ENCODE results near the gene MED12L. TPM values are rescaled to one million over a fixed set of nuclear protein-coding genes. Genes with fewer than 3 reads are reported as not detected.
A peak's percentile ranks its signal among the peaks of the same experiment; 100 is the strongest.
"Not testable (repeated sequence)": the region's sequence is repeated elsewhere in the genome, so short reads cannot be mapped to it uniquely, and the experiment has no call there.

Gene MED12L
- total RNA-seq, 1 donor from 2014 or later = 0.49 TPM

DNA sequence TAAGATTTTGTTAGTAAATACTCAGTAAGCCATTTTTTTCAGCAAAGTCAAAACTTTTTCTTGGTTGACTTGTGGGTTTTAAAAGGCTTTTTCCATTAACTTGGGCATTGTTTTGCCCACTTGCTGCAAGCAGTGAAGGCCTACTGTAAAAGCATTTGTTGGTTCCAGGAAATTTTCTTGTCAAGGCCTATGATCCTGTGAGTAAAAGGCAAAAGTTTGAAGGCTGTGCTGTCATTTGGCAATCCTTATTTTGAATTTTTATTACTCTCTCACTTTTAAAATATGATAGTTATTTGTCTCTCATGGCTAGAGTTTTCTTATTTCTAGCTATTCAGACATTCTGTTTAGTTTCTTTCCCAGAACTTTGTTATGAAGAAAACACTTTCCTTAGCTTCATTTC, 286.1 kb downstream of the MED12L start:
- ATAC-seq (no peak), DNase-seq (ENCODE audit: missing footprints) (no peak)
- intact Hi-C loops (cut with DNase I) = no loop called here

DNA sequence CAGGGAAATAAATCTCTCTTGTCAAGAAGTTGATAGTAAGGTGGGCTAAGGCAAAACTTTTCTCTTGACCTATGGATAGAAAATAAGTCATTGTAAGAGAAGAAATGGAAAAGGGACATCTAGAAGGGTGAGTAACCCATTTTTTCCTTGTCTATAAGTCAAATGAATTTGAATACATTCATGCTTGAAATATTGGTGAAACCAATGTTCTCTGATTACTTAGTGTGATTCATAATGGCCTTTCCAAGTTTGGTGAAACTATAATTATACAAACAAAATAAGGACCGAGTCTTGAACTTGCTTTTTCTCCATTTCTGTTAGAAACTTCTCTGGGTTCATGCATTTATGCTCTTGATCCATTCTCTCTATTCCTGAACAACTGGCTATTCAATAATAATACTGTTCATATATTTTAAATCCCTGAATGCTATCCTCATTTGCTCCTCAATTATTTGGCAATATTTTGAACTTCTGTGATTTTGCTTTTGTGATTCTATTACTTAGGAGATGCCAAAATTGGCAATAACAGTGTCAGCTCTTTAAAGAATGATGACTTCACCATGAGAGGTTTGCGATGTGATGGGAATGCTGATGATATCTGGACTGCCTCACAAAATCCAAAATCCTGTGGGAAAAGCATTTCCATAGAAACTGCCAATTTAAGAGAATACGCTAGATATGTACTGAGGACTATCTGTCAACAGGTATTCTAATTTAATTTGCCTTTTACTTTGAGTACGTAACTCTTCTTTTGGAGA, 286.8 kb downstream of the MED12L start:
- ATAC-seq (no peak), DNase-seq (ENCODE audit: missing footprints) (no peak)
- intact Hi-C loops (cut with DNase I) = no loop called here

DNA sequence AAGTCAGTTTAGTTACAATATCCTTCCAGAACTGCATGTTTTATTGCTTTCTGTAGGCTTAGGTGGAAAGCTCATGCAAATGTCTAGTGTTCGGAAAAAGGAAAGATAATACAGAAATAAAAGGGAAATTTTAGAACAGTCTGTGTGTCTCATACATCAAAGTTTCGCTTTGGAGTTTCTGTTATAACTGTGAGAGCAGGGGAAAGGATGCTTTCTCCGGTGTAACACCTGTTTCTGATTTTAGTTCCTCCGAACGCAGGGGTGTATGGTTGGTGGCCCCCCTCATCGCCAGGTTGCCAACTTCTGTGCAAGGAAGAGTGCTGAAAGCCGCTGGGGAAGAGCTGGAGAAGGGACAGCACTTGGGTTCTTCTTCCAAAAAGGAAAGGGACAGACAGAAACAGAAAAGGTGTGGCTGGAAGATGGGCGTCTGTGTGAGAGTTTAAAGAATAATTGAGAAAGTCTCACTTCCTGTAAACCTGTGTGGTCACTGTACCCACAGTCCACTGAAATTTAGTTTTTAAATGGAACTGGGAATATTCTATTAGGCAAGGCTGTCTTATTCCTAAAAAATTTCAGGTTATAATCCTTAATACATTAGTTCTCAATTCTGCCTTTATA, 292.4 kb downstream of the MED12L start:
- intact Hi-C loops (cut with DNase I) = no loop called here
- ATAC-seq (no peak), DNase-seq (ENCODE audit: missing footprints) (no peak)

DNA sequence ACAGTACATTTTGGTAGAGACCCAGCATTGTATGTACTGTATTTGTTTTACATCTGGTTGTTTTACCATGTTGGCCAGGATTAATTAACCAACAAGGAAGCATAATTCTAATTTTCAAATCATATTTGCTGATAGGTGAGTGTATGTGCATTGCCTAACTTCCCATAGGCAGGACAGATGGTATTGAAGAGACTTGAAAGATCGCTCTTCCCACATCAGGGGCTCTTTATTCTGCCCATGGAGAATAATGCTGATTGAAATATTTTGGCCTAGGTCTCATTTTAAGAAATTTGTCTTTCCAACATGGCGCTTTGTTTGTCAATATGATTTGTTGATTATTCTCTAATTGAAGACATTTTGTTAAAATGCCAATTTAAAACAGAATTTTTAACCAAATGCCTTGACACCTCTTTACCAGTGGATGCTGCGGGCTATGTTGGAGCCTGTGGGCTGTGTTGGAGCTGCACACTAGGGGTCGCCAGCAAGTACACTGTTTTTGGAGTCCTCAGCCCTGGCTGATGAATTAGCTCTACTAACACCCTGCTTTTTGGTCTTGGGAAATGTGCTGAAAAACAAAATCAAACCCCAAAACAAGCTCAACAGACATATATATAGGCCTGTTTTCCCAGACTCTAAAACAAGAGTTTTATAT, 293.7 kb downstream of the MED12L start:
- ATAC-seq (peak; percentile 71), DNase-seq (ENCODE audit: missing footprints) (peak; percentile 47)
- intact Hi-C loops (cut with DNase I) = no loop called here

DNA sequence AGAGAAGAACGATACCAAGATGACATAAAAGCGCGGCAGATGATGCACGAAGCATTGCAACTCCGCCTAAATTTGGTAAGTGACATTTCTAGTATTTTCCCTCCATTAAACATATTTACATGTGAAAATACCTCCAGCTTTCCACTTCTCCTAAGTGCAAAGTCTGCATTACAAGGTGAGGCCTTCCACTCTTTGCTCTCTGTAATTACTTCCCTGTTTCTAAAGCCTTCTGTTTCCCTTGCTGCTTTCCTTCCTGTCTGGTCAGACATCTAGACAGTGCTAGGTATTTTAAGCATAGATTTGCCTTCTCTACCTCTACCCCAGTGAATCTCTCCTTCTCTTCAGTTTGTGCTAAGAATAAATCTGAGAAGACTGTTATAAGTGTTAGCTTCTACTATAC, 297.2 kb downstream of the MED12L start:
- intact Hi-C loops (cut with DNase I) = no loop called here
- DNase-seq (ENCODE audit: missing footprints) = no peak

DNA sequence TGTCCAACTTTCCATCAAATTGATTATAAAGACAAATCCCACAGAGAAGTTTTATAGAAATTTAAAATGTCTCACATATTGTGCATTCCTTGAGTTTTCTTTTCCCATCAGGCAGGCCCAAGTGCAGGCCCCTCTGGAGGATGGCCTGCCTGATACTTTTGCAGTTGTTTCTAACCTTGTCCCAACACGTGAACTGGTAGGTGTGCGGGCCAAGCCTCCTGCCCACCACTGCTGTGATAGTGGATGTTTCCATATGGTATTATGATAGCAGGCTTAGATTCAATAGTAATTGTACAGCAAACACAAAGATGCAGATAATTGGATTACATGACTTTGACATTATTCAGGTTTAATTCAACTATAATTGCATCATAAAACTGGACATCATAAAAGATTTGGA, 297.6 kb downstream of the MED12L start:
- intact Hi-C loops (cut with DNase I) = no loop called here
- ATAC-seq = no peak

More for the DNA sequence above, 297.2 kb downstream of the MED12L start:
- no peak for ATAC-seq

DNA sequence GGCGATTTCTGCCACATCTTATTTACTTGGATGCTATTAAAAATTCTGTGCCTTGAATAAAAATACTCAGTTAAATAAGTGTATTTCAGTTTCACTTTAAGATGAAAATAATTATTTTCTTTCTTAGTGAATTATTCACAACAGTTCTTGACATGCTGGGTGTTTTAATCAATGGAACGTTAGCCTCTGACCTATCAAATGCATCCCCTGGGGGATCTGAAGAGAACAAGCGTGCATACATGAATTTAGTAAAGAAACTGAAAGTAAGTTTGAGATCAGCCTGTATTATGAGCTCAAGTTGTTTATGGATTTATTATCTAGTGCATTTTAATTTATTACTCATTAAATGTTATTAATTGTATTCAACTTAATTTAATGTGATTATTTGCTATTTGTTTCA, 298.5 kb downstream of the MED12L start:
- DNase-seq (ENCODE audit: missing footprints) (no peak), ATAC-seq (no peak)
- intact Hi-C loops (cut with DNase I) = no loop called here

More for the DNA sequence above, 297.6 kb downstream of the MED12L start:
- no peak for DNase-seq (ENCODE audit: missing footprints)

DNA sequence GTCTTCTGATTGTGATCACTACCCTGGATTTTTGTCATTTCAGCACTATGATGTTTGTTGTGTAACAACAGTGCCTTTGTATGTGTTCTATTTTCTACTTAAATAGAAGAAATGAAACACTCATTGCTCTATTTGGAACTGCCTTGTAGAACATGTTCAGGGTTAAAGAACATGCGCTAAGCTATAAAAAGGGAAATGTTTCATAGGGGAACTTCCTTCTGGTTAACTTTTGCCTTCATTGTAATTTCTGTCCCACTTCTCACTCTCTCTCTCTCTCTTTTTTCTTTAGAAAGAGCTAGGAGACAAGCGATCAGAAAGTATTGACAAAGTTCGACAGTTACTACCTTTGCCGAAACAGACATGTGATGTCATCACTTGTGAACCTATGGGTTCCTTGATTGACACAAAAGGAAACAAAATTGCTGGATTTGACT, 299.3 kb downstream of the MED12L start, which contains the start of gene P2RY12:
TSS of gene P2RY12 (minus strand) at position 13 of the 434 bp plus-strand sequence. CDS start 45,908 bp downstream, outside the sequence.
- ATAC-seq = peak; percentile 63
- intact Hi-C loops (cut with DNase I) = no loop called here
- DNase-seq (ENCODE audit: missing footprints) = no peak

DNA sequence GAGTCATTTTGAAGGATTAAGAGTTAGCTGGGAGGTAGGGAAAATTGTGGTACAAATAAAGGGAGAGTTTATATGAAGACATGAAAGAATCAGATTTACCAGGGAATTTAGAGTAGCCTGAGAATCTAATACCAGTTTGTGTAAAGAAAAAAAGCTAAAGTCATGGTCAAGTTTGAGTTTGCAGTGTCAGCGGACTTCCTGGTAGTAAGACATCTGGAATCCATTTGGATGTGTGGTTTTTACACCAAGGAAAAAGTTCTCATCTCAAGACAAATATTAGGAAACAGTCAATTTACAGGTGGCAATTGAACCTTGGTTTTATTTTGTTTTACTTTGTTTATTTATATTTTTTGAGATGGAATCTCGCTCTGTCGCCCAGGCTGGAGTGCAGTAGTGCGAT, 300.6 kb downstream of the MED12L start:
- intact Hi-C loops (cut with DNase I) = no loop called here
- DNase-seq (ENCODE audit: missing footprints) (no peak), ATAC-seq (no peak)

DNA sequence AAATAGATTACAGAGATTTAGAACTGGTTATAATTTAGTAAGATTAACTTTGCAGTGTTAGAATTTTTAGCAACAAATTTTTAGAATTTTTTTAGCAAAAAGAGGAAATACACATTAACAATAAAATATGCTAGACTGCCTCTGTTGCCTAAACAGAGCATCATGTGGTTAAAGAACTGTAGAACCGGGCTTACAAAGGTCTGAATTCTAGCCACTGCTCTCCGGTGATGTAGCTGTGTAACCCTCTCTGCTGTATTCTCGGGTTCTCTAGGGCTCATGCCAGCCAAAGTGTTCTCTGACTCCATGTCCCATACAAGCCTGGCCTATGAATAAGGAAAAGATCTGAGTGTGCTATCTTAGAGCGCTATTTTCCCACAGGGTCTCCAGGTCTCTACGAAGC, 302.0 kb downstream of the MED12L start:
- DNase-seq (ENCODE audit: missing footprints) = no peak
- intact Hi-C loops (cut with DNase I) = no loop called here
- no peak for ATAC-seq

DNA sequence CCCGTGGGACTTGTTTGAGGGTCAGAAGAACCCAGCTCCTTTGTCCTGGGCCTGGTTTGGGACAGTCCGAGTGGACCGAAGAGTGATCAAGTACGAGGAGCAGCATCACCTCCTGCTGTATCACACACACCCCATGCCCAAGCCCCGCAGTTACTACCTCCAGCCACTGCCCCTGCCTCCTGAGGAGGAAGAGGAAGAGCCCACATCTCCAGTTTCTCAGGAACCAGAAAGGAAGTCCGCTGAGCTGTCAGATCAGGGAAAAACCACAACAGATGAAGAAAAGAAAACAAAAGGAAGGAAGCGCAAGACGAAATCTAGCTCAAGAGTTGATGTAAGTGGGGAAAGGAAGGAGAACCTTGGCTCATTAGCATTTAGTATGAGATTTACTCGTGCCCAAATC, 302.4 kb downstream of the MED12L start:
- ATAC-seq (no peak), DNase-seq (ENCODE audit: missing footprints) (no peak)
- intact Hi-C loops (cut with DNase I) = no loop called here

DNA sequence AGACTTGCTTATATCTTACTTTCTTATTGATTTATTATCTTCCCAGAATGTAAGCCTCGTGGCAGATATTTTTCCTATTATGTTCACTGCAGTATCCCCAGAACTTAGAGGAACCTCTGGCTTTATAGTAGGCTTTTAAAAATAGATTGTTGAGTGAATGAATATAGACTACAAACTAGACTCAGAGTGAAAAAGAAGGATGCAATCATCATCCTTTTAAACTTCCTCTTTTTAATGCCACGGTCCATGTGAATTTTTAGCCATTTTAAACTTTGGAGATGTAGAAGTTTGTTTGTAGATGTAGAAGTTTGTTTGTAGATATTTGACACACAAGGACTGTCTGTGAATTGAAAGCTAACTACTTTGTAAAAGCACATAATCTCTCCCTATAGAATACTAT, 306.3 kb downstream of the MED12L start:
- no peak for ATAC-seq
- intact Hi-C loops (cut with DNase I) = no loop called here
- DNase-seq (ENCODE audit: missing footprints) = no peak

DNA sequence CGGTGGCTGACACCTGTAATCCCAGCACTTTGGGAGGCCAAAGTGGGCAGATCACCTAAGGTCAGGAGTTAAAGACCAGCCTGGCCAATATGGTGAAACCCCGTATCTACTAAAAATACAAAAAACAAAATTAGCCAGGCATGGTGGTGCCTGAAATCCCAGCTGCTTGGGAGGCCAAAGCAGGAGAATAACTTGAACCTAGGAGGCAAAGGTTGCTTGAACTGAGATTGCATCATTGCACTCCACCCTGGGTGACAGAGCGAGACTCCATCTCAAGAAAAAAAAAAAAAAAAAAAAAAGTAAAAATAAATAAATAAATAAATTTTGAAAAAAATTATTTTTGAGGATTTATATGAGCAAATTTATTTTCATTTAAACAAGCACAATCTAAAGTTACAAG, 306.7 kb downstream of the MED12L start:
- ATAC-seq; intact Hi-C loops (cut with DNase I); DNase-seq (ENCODE audit: missing footprints): not testable (repeated sequence)

DNA sequence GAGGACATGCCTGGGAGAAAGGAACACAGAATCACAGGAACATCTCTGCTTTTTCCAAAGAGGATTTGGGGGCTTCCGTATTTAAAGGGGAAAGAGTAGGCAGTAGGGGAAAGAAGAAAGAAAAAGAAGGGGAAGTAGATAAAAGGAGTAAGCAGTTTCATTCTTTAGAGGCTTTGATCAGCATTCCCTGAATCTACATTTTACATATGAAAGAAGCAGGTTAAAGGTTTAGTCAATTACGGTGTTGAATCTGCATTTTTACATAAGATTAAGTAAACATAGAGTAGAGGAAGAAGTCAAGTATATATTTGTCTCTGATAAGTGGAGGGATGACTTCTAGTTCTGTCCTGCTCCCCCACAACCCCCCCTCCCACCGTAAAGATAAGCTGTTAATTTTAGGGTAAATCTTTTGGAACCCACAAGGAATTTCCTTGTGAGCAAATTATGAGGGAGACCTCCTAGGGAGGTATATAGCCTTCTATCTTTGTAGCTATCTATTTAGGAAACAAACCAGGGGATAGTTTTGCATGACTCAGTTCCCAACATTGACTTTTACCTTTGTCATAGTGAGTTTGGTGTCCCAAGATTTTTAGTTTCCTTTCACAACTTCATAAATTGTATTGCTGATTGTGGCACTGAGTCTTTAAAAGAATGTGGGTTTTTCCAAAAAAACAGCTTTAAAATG, 307.8 kb downstream of the MED12L start:
- ATAC-seq = no peak
- no peak for DNase-seq (ENCODE audit: missing footprints)
- intact Hi-C loops (cut with DNase I) = no loop called here

DNA sequence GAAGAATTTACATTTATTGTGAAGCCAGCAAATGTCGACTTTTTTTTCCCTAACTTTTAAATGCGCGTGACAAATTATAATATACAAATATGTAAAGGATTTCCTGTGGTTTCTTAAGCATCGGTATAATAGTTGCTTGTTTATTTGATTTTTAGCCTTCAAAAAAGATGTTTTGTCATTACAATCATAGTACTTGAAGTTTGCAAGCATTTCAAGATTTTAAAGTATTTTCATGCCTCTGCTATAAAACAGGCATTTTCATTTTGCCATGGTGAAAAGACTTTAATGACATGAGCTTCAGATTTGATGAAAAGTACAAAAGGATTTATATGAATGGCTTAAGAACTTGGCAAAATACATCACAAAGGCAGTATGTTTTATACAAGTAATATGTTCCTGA, 308.5 kb downstream of the MED12L start:
- no peak for ATAC-seq
- no peak for DNase-seq (ENCODE audit: missing footprints)
- intact Hi-C loops (cut with DNase I) = no loop called here

DNA sequence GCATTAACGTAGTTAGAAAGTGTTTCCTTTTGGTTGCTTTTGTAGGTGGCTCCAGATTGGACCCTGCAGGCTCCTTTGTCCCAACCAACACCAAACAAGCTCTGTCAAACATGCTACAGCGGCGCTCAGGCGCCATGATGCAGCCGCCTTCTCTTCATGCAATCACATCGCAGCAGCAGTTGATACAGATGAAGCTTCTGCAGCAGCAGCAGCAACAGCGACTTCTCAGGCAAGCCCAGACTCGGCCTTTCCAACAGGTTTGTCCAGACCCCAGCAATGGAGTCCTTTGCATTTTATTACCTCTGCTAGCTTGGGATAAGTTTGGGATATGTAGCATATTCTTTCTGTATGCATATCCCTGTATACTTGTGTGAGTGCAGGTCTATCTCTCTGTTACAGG, 309.1 kb downstream of the MED12L start:
- intact Hi-C loops (cut with DNase I) = no loop called here
- DNase-seq (ENCODE audit: missing footprints) = no peak
- no peak for ATAC-seq

DNA sequence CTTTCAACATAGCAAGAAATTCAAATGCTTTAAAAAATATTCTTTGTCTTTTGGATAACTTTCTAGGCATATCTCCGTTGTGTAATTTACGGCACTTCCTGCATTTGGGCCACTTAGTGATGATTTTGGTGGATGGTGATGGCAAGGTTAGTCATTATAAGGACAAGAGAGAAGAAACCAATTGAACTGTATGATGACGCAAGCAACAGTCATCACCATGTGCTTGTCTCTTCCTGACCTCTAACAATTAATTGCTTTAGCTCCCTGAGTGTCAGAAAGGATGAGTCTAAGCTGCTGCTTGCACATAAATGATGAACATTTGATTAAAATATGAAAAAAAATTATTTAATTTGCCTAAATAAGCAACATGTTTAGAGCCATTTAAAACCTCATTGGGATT, 310.3 kb downstream of the MED12L start:
- ATAC-seq = no peak
- DNase-seq (ENCODE audit: missing footprints) = no peak
- intact Hi-C loops (cut with DNase I) = no loop called here

DNA sequence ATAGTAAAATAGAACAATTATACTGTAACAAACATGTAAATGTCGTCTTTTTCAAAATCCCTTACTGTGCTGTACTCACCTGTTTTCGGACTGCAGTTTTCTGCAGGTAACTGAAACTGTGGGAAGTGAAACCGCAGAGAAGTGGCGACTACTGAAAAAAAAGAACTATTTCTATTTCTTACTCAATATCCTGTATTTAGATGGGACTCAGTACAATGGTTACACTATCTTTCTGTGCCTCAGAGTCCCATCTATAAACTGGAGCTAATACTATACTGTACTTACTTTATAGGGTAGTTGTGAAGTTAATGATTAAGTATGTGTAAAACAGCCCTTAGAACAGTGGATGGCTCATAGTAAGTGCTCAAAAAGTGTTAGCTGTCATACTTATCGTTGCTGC, 313.4 kb downstream of the MED12L start:
- ATAC-seq (no peak), DNase-seq (ENCODE audit: missing footprints) (no peak)
- intact Hi-C loops (cut with DNase I) = no loop called here

DNA sequence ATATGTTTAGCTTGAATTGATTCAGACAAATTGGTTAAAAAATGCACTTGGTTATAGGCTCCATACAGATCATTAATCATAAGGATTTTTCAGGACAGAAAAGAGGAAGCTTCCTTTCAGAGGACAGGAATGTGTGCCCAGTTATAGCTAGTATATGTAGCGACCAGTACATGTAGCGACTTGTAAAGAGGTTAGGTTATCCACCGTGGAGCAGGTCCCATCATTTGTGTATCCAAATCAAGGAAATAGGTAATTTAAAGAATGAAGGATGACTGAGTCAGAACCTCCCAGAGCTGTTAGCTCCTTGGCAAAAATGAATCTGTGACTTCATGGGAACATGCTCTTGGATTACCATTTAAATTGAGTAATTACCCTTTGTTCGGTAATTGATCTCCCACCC, 314.9 kb downstream of the MED12L start:
- ATAC-seq (no peak), DNase-seq (ENCODE audit: missing footprints) (no peak)
- intact Hi-C loops (cut with DNase I) = no loop called here
